HG03457 (cell line): Measurements from ENCODE around the gene DFFB.

ENCODE experiments used
- ATAC-seq: cut with Tn5 transposase; IDR thresholded peaks from one replicate; pipeline ENCODE4 v1.9.1; 2021; ENCODE audit warnings: moderate number of reproducible peaks; ENCODE audit not compliant: unreplicated experiment

The DFFB gene

GRCh38 chr1:3924186-3924824 lies 67.0 kb downstream of the DFFB start:
- no peak for ATAC-seq

DNA sequence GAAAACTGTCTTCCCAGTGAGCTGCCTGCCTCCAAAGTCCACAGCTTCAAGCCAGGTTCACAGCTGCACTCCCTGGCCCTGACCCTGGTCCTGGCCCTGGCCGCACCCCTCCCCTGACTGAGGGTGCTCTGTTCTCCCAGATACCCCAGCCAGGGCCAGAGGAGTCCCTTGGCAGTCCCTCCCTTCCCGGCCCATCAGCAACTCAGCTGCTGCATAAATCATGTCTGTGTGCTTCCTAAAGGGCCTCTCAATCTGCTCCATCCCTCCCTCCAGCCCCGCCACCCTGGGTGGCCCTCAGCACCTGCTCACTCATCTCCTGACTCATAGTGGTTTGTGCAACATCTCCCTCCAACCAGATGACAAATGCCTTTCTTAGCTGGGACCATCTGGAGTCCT lies 67.5 kb downstream of the DFFB start:
- ATAC-seq = no peak

- ATAC-seq = no peak
These were observed 68.0 kb downstream of the DFFB start for GRCh38 chr1:3925256-3925655.

- no peak for ATAC-seq
These were observed 68.5 kb downstream of the DFFB start for GRCh38 chr1:3925762-3926161.

GRCh38 chr1:3926956-3927355 lies 69.7 kb downstream of the DFFB start:
- ATAC-seq = no peak

DNA sequence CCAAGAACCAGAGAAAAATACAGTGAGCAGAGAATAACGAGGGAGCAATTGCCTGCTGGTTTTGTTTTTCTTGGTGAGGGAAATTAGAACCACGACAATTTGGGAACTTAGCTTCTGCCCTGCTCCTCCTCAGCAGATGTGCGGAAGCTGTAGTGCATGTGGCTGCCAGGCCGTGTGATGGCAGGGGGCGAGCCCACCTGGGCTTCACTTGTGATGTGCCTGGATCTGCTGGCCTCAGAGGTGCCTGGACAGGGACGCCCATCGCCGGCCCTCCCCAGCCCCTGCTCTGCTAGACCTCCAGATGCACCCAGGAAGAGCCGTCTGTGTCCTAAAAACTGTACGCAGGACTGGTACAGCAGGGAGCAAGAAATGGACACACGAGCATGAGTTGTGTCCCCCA lies 71.3 kb downstream of the DFFB start:
- no peak for ATAC-seq

- ATAC-seq = no peak
These were observed 71.8 kb downstream of the DFFB start for GRCh38 chr1:3929126-3929525.

DNA sequence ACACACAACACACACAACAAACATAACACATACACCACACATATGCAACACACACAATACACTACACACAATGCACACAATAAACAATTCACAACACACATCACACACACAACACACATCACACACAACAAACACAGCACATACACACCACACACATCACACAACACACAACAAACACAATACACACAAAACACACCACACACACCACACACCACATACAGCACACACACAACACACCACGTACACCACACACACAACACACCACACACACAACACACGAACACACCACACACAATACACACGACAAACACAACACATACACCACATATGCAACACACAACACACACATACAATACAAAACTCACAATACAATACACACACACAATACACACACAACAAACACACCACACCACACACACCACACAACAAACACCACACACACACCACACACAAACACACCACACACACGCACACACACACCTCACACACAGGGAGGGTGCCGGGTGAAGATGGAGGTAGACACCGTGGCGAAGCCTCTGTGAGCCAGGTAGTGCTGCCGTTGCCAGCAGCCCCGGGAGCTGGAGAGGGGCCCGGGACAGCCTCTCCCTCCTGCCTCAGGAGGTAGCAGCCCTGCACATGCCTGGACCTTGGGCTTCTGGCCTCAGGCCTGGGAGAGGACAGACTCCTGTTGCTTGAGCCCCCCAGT lies 73.2 kb downstream of the DFFB start:
- ATAC-seq = no peak

DNA sequence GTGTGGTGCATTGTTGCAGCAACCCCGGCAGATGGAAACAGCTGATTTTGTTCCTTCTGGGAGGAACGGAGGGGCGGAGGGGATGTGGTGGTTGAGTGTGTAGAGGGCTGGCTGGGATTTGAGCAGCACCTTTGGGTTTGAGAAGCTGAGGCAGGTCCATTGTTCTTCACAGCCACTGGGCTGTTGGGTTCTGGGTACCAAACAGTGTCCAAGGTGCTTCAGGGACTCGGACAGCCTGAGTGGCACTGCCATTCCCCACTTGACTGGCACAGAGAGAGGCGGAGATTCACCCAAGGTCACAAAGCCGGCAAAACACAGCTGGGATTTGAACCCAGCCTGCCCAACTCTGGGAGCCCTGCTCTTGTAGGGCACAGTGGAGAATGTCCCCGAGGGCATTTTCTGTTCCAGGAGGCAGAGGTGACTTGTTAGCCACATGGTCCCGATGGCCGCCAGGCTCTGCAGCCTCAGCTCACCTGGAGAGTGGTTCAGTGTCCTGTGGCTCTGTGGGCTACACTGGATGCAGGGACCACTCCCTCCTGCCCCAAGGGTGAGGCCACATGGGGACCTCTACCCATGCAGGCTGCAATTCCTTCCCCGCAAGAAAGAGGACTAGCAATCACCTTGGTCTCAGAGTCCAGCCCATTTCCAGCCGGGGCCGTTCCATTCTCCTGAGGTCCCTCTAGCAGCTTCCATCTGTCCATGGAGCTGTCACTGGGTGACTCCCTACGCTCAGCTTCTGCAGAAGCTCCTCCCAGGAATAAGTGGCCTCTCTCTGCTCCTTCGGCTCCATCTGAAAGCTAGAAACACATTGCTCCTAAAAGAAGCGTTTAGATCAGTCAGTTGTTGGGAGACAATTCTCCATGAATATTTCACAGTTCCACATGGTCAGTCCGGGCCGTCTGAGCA lies 74.0 kb downstream of the DFFB start:
- no peak for ATAC-seq

DNA sequence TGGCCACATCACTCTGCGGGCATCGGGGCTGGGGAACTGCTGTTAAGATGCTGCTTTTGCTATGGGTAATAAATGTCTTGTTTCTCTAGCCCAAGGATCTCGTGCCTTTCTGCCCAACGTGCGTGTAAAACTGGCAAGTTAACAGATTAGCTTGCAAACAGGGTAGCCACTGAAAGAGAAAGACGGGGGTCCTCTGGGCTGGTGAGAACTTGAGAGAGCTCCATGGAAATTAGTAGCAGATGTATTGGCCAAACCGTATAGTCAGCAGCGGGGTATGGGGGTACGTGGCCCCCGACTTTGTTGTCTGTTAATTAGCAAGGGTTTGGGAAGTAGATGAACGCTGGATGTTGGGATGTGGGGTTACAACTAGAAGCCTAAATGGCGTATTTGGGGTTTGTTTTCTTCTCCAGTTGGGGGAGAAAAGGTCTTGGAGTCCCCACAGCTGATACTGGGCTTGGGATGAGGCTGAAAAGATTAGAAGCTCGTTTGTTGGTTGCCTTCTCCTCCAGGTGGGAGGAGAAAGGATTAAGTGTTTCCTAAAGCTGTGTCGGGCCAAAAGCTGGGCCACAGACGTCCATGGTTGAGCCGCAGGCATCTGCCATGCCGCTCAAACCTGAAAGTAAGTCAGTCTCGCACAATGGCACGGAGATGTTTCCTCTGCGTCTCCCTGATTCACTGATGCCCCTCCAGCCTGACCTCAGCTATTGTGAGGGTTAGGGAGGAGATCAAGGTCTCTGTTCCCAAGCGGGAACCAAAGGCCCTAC lies 75.1 kb downstream of the DFFB start:
- ATAC-seq = no peak
